Nephron progenitor cell (in vitro differentiated cells): ENCODE data around the gene ATP6V0C.

ENCODE experiments used
- DNase-seq: peaks from one replicate; pipeline ENCODE4 v3.0.0; 2021
- H3K27ac Mint-ChIP-seq: 2 replicates; pipeline ENCODE4 v1.8.0; 2021; ENCODE audit warnings: mild to moderate bottlenecking, moderate library complexity, mixed read lengths
- H3K27me3 Mint-ChIP-seq: 2 replicates; pipeline ENCODE4 v1.8.0; 2021; ENCODE audit warnings: mild to moderate bottlenecking, low read depth, mixed read lengths; ENCODE audit not compliant: poor library complexity
- H3K36me3 Mint-ChIP-seq: 2 replicates; pipeline ENCODE4 v1.8.0; 2021; ENCODE audit warnings: low read depth, mixed read lengths
- H3K4me1 Mint-ChIP-seq: 2 replicates; pipeline ENCODE4 v1.8.0; 2021; ENCODE audit warnings: mixed read lengths
- H3K4me3 Mint-ChIP-seq: 2 replicates; pipeline ENCODE4 v1.8.0; 2021; ENCODE audit warnings: mild to moderate bottlenecking, moderate library complexity, mixed read lengths
- H3K9me3 Mint-ChIP-seq: 2 replicates; pipeline ENCODE4 v1.8.0; 2021; ENCODE audit warnings: mild to moderate bottlenecking, moderate library complexity, mixed read lengths
- CTCF ChIP-seq: fragments of 200-600 bp; sonication (generic); IDR thresholded peaks from 2 replicates; pipeline ENCODE4 v1.5.0; 2021; ENCODE audit warnings: antibody characterized with exemption

ATP6V0C gene

DNA sequence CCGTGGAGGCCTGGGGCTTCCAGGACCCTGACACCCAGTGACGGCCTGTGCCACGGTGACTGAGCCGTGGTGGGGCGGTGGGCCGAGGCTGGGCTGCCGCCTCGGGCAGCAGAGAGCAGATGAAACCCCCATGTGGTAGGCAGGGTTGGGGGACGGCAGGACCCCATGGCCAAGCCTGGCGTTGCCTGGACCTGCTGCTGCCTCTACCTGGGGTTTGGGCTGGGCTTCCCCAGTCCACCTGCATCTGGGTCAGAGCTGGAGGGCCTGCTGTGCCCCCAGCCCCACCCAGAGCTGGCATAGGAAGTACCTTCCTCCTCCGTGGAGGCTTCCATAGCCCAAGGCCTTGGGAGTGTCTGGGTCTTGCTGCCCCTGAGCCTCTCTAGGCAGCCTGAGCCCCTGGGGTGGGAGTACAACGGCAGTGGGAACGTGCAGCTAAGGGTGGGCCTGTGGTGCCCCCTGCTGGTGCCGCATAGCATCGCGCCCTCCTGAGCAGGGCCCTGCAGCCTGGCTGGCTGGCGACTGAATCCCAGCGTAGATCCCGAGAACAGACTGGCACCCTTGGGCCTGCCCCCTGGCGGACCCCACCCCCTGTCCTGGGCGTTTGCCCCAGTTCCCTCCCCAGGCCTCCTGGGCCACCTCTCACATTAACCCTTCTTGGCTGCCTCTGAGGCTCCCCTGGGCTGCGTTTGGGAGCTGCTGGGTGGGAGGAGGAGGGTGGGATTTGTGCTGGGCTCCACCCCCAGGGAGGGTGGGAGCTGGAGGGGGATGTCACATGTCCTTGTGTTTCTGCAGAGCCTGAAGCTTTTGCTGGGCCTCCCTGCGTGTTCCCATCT is 12.6 kb upstream of the ATP6V0C start:
- H3K27ac Mint-ChIP-seq = no peak overlapping the region

GRCh38 chr16:2501946-2502895 is 11.5 kb upstream of the ATP6V0C start:
- DNase-seq = no peak
- Mint-ChIP-seq H3K4me1 (peaks cover 31% of the 10 kb centered on the region), H3K27me3 (peaks cover 3% of the 10 kb centered on the region), H3K4me3 (peak overlapping the region; percentile 44), H3K36me3 (peaks cover 6% of the 10 kb centered on the region), H3K9me3 (no peaks in the 10 kb centered on the region), H3K27ac (no peak overlapping the region)
- no peak for TF ChIP-seq CTCF

More for the DNA sequence above, 12.6 kb upstream of the ATP6V0C start:
- peak; percentile 94 for DNase-seq
- H3K36me3 Mint-ChIP-seq = peaks cover 6% of the 10 kb centered on the region
- H3K9me3 Mint-ChIP-seq = no peaks in the 10 kb centered on the region
- peaks cover 37% of the 10 kb centered on the region for H3K4me1 Mint-ChIP-seq
- peak; percentile 99 for TF ChIP-seq CTCF
- H3K4me3 Mint-ChIP-seq = peak overlapping the region; percentile 36
- H3K27me3 Mint-ChIP-seq = peaks cover 3% of the 10 kb centered on the region

DNA sequence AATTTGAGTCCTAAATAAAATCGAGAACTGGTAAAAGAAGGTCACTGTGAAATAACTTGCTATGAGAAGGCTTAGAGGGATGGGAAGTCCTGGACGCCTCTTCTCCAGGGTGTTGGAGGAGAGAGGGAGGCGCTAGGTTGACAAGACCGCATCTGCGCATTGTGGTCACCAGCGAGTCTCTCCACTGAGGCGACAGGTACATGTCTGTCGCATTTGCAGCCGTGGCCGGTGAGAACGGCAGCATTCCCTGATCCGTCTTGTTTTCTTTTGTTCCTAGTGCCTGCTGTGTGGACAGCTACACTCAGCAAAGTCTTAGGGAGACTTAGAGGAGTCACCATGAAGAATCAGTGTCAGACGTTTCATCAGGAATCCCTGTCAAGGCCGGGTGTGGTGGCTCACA is 8.1 kb upstream of the ATP6V0C start:
- H3K27ac Mint-ChIP-seq = peak overlapping the region; percentile 84
- H3K36me3 Mint-ChIP-seq = no peaks in the 10 kb centered on the region
- no peak for DNase-seq
- H3K4me1 Mint-ChIP-seq = peaks cover 32% of the 10 kb centered on the region
- H3K9me3 Mint-ChIP-seq = no peaks in the 10 kb centered on the region
- H3K4me3 Mint-ChIP-seq = no peak overlapping the region
- H3K27me3 Mint-ChIP-seq = peaks cover 11% of the 10 kb centered on the region
- TF ChIP-seq CTCF = no peak

- peaks cover 41% of the 10 kb centered on the region for H3K4me1 Mint-ChIP-seq
- peak overlapping the region; percentile 54 for H3K27ac Mint-ChIP-seq
- H3K36me3 Mint-ChIP-seq = no peaks in the 10 kb centered on the region
- peaks cover 14% of the 10 kb centered on the region for H3K27me3 Mint-ChIP-seq
- no peak for DNase-seq
- no peak for TF ChIP-seq CTCF
- H3K9me3 Mint-ChIP-seq = no peaks in the 10 kb centered on the region
- no peak overlapping the region for H3K4me3 Mint-ChIP-seq
These were observed 6.6 kb upstream of the ATP6V0C start for GRCh38 chr16:2507052-2507659.

- H3K27me3 Mint-ChIP-seq = peaks cover 14% of the 10 kb centered on the region
- H3K9me3 Mint-ChIP-seq = no peaks in the 10 kb centered on the region
- no peak overlapping the region for H3K4me3 Mint-ChIP-seq
- H3K4me1 Mint-ChIP-seq = peaks cover 42% of the 10 kb centered on the region
- DNase-seq = no peak
- TF ChIP-seq CTCF = no peak
- H3K36me3 Mint-ChIP-seq = no peaks in the 10 kb centered on the region
- no peak overlapping the region for H3K27ac Mint-ChIP-seq
These were observed 6.1 kb upstream of the ATP6V0C start for GRCh38 chr16:2507665-2508064.
